PC-3 (cell line): Measurements from ENCODE around the gene GDAP2. TPM values are rescaled to one million over a fixed set of nuclear protein-coding genes. Genes with fewer than 3 reads are reported as not detected.

Source experiments
- ATAC-seq: fragments of 200-7000 bp; cut with Tn5 transposase; 2 replicates; pipeline ENCODE4 v1.9.1; 2020; ENCODE audit warnings: mild to moderate bottlenecking, moderate library complexity
- BruUV-seq: library from RNA; stranded (reverse); fragments of 400-500 nt; replicated peaks from 2 replicates; lab custom pipeline; 2021; lab: Mats Ljungman, UMichigan
- CTCF ChIA-PET: fragments of 300-600 bp; sonication (Branson Sonifier 250); formaldehyde crosslinking; loops from one replicate; lab custom pipeline; 2022; ENCODE audit warnings: antibody characterized with exemption; lab: Charles Lee
- POLR2A ChIA-PET: fragments of 300-600 bp; sonication (Branson Sonifier 250); formaldehyde crosslinking; loops from one replicate; lab custom pipeline; 2022; ENCODE audit warnings: antibody characterized with exemption; ENCODE audit not compliant: unreplicated experiment; lab: Charles Lee
- DNase-seq: peaks from one replicate; pipeline ENCODE4 v3.0.0-alpha.2; 2015
- H2AFZ ChIP-seq: fragments of 300-600 bp; sonication (generic); 2 replicates; pipeline ENCODE4 v1.6.0; 2016; ENCODE audit warnings: antibody characterized with exemption, low read length
- H3F3A ChIP-seq: fragments of 300-600 bp; sonication (generic); one replicate; pipeline ENCODE4 v1.6.0; 2017; ENCODE audit warnings: antibody characterized with exemption, low read length, control low read depth, mild to moderate bottlenecking; ENCODE audit not compliant: unreplicated experiment
- H3K27ac ChIP-seq: fragments of 300-600 bp; sonication (generic); 2 replicates; pipeline ENCODE4 v1.5.1; 2016; ENCODE audit warnings: mild to moderate bottlenecking, low read length
- H3K27me3 ChIP-seq: fragments of 300-600 bp; sonication (generic); 2 replicates; pipeline ENCODE4 v1.6.1; 2016; ENCODE audit warnings: low read length, mixed read lengths
- H3K36me3 ChIP-seq: fragments of 300-600 bp; sonication (generic); 2 replicates; pipeline ENCODE4 v1.6.1; 2016; ENCODE audit warnings: low read depth, mixed run types, low read length, mixed read lengths
- H3K4me1 ChIP-seq: fragments of 300-600 bp; sonication (generic); 2 replicates; pipeline ENCODE4 v1.5.1; 2016; ENCODE audit warnings: low read length; ENCODE audit not compliant: insufficient read depth
- H3K4me2 ChIP-seq: fragments of 300-600 bp; sonication (generic); 2 replicates; pipeline ENCODE4 v1.6.0; 2016; ENCODE audit warnings: low read length
- H3K4me3 ChIP-seq: fragments of 300-600 bp; sonication (generic); 2 replicates; pipeline ENCODE4 v1.5.1; 2016; ENCODE audit warnings: mild to moderate bottlenecking, low read length, mixed read lengths
- H3K79me2 ChIP-seq: fragments of 300-600 bp; sonication (generic); 2 replicates; pipeline ENCODE4 v1.6.1; 2017; ENCODE audit warnings: low read length, mixed read lengths
- H3K9ac ChIP-seq: fragments of 300-600 bp; sonication (generic); 2 replicates; pipeline ENCODE4 v1.6.0; 2016; ENCODE audit warnings: mild to moderate bottlenecking, low read length
- H3K9me2 ChIP-seq: fragments of 300-600 bp; sonication (generic); replicated peaks from 2 replicates; pipeline ENCODE4 v1.6.1; 2016; ENCODE audit warnings: mixed run types, low read length, mixed read lengths
- H3K9me3 ChIP-seq: fragments of 300-600 bp; sonication (generic); 2 replicates; pipeline ENCODE4 v1.6.1; 2016; ENCODE audit warnings: low read length, mixed read lengths
- H4K20me1 ChIP-seq: fragments of 300-600 bp; sonication (generic); 2 replicates; pipeline ENCODE4 v1.6.1; 2016; ENCODE audit warnings: low read length, mixed read lengths
- EZH2 ChIP-seq: fragments of 300-600 bp; sonication (generic); IDR thresholded peaks from one replicate; pipeline ENCODE4 v1.6.1; 2017; ENCODE audit warnings: antibody characterized with exemption, mild to moderate bottlenecking, low read length; ENCODE audit not compliant: unreplicated experiment
- EZH2phosphoT487 ChIP-seq: fragments of 300-600 bp; sonication (generic); IDR thresholded peaks from 2 replicates; pipeline ENCODE4 v1.6.1; 2018; ENCODE audit warnings: mild to moderate bottlenecking, antibody characterized with exemption, low read length, borderline replicate concordance
- intact Hi-C: fragments of 100-400 bp; cut with micrococcal nuclease; formaldehyde crosslinking; loops from 2 replicates; pipeline ENCODE4 v1.9.0; 2023
- total RNA-seq: library from RNA; depleted of rRNA; stranded (reverse); fragments of >200 nt; gene quantifications from 2 replicates; pipeline ENCODE4 v1.2.3, GENCODE V29; 2014
- TF ChIP-seq, protein P1 (sequence below): fragments of 300-600 bp; sonication (generic); conservative IDR thresholded peaks from 2 replicates; pipeline ENCODE4 v1.5.1; 2017; ENCODE audit warnings: antibody characterized with exemption, low read depth, mild to moderate bottlenecking, low read length

The GDAP2 gene
- total RNA-seq, 1 experiment from 2014 or later: 20.7 TPM

DNA sequence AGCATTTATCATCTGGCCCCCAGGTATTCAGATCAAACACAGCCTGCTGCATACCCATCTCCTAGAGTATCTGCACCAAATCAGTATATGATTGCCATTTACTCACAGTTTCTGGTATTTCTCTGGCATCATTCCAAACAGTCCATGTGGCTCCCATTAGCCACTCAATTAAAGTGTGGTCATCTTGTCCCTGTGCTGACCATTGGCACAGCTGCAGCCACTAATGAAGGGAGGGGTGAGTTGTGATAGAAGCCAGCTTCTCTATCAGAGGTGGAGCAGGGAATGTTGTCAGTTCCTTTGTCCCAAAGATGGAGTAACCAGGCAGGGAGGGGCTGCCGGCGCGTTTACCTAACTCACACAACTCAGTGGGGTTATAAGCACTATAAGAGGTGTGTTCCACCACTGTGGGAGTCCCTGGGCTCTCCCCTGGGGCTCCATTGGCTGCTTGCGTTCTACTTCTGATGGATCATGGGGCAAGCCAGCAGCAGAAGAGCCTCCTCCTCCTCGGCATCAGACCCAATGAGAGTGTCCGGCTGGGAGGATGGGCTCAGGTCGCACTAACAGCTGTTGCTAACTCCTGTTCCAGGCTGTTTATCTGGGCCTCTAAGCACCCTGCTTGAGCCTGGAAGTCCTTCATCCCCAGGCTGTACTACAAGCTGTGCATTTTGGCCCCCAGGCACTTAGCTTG, 108.6 kb downstream of the GDAP2 start:
- H3K79me2 ChIP-seq: no peaks in the 10 kb centered on the region
- H3K4me1 ChIP-seq: peaks cover 34% of the 10 kb centered on the region
- H2AFZ ChIP-seq: no peak overlapping the region
- intact Hi-C loops: no loop called here
- no peak for DNase-seq
- H3F3A ChIP-seq: no peaks in the 10 kb centered on the region
- peak overlapping the region; percentile 81 for H3K27ac ChIP-seq
- no peak for ATAC-seq
- BruUV-seq: no TSS peak
- H3K9ac ChIP-seq: peak overlapping the region; percentile 52
- no peaks in the 10 kb centered on the region for H3K9me2 ChIP-seq
- TF ChIP-seq EZH2 (no peak), EZH2phosphoT487 (no peak)
- TF ChIP-seq, protein P1, sequence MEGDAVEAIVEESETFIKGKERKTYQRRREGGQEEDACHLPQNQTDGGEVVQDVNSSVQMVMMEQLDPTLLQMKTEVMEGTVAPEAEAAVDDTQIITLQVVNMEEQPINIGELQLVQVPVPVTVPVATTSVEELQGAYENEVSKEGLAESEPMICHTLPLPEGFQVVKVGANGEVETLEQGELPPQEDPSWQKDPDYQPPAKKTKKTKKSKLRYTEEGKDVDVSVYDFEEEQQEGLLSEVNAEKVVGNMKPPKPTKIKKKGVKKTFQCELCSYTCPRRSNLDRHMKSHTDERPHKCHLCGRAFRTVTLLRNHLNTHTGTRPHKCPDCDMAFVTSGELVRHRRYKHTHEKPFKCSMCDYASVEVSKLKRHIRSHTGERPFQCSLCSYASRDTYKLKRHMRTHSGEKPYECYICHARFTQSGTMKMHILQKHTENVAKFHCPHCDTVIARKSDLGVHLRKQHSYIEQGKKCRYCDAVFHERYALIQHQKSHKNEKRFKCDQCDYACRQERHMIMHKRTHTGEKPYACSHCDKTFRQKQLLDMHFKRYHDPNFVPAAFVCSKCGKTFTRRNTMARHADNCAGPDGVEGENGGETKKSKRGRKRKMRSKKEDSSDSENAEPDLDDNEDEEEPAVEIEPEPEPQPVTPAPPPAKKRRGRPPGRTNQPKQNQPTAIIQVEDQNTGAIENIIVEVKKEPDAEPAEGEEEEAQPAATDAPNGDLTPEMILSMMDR: no peak
- H3K27me3 ChIP-seq: no peaks in the 10 kb centered on the region
- no peak overlapping the region for H3K4me3 ChIP-seq
- no peaks in the 10 kb centered on the region for H4K20me1 ChIP-seq
- no peaks in the 10 kb centered on the region for H3K36me3 ChIP-seq
- POLR2A ChIA-PET: interaction anchor here (1.1 kb wide), 1 partner anchor 214 kb away, joined by 3 read pairs; no protein-coding TSS in a partner anchor
- CTCF ChIA-PET: interaction anchor here (0.6 to 1.1 kb wide), 2 partner anchors 26 to 271 kb away, joined by 3 to 5 read pairs; no protein-coding TSS in a partner anchor
- peak overlapping the region; percentile 57 for H3K4me2 ChIP-seq
- no peaks in the 10 kb centered on the region for H3K9me3 ChIP-seq

DNA sequence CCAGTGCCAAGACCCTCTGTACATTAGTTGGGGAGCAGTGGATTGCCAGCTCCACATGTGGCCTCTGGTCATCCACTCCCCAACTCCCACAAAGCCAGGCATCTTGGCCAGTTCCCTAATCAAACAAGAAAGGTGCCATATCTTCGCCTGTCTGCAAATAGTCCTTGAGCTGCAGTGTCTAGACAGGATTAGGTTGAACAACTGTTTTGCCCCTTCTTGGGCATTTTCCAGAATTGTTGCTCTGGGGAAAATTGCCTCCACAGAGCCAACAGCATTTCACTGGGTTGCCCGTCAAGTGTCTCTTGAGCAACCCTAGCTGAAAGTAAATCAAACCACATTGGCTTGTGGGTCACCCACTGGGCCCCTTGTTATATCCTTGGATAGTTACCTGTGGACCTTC, 109.3 kb downstream of the GDAP2 start:
- no peak overlapping the region for H3K4me2 ChIP-seq

DNA sequence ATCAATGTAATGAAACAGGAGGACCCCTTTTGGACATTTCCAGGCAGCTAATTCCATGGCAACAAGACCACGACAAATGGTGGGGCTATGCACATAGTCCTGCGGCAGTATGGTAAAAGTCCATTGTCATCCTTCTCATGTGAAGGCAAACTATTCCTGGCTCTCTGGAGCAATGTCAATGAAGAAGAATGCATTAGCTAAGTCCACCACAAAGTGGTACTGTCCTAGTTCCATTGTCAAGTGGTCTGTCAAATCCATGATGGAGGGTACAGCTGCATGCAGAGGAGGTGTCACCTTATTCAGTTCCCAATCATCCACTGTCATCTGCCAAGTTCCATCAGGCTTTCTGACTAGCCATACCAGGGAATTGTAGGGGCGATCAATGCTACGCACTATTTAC, 110.1 kb downstream of the GDAP2 start:
- H3F3A ChIP-seq: no peaks in the 10 kb centered on the region
- no peaks in the 10 kb centered on the region for H3K36me3 ChIP-seq
- BruUV-seq: no TSS peak
- no peak for DNase-seq
- ChIA-PET POLR2A (no interaction called here), CTCF (no interaction called here)
- no peaks in the 10 kb centered on the region for H3K9me3 ChIP-seq
- TF ChIP-seq EZH2 (no peak), EZH2phosphoT487 (no peak)
- TF ChIP-seq, protein P1: no peak
- H2AFZ ChIP-seq: no peak overlapping the region
- peaks cover 34% of the 10 kb centered on the region for H3K4me1 ChIP-seq
- no peaks in the 10 kb centered on the region for H3K79me2 ChIP-seq
- no peaks in the 10 kb centered on the region for H3K27me3 ChIP-seq
- intact Hi-C loops: no loop called here
- H3K9ac ChIP-seq: no peak overlapping the region
- no peak for ATAC-seq
- no peaks in the 10 kb centered on the region for H3K9me2 ChIP-seq
- H3K27ac ChIP-seq: no peak overlapping the region
- H4K20me1 ChIP-seq: no peaks in the 10 kb centered on the region
- no peak overlapping the region for H3K4me2 ChIP-seq
- no peak overlapping the region for H3K4me3 ChIP-seq

More for the DNA sequence above, 109.3 kb downstream of the GDAP2 start:
- Histone ChIP-seq H3K27ac (no peak overlapping the region), H3K79me2 (no peaks in the 10 kb centered on the region), H3K4me3 (no peak overlapping the region), H3K36me3 (no peaks in the 10 kb centered on the region), H3K27me3 (no peaks in the 10 kb centered on the region), H2AFZ (no peak overlapping the region), H3F3A (no peaks in the 10 kb centered on the region), H3K9me2 (no peaks in the 10 kb centered on the region), H3K4me1 (peaks cover 34% of the 10 kb centered on the region), H3K9me3 (no peaks in the 10 kb centered on the region), H3K9ac (no peak overlapping the region), H4K20me1 (no peaks in the 10 kb centered on the region)
- no TSS peak for BruUV-seq
- intact Hi-C loops: no loop called here
- no peak for TF ChIP-seq EZH2
- TF ChIP-seq, protein P1: no peak
- TF ChIP-seq EZH2phosphoT487: no peak
- CTCF ChIA-PET: no interaction called here
- DNase-seq (no peak), ATAC-seq (no peak)
- POLR2A ChIA-PET: no interaction called here
